H1 (cell line): Measurements from ENCODE around the gene SGK1. TPM values are rescaled to one million over a fixed set of nuclear protein-coding genes. Genes with fewer than 3 reads are reported as not detected.

Source experiments
- CTCF ChIA-PET: fragments of 300-600 bp; sonication (Branson Sonifier 250); formaldehyde crosslinking; loops from one replicate; lab custom pipeline; 2021; ENCODE audit not compliant: partially characterized antibody; lab: Charles Lee
- POLR2A ChIA-PET: fragments of 300-600 bp; sonication (Branson Sonifier 250); formaldehyde crosslinking; loops from one replicate; lab custom pipeline; 2021; ENCODE audit warnings: inconsistent platforms; ENCODE audit not compliant: partially characterized antibody; lab: Charles Lee
- DNase-seq, 2 experiments: peaks; one replicate each; pipeline versions ENCODE4 v3.0.0 to v3.0.0-alpha.2; 2010 to 2022; ENCODE audit warnings: low spot score in 2 of 2, low read depth in 1 of 2, mixed read lengths in 1 of 2
- FAIRE-seq: peaks from 2 replicates; lab custom pipeline; 2011; peaks lifted over from hg19 to GRCh38; lab: Jason Lieb, UNC
- H2AFZ ChIP-seq: 2 replicates; pipeline ENCODE4 v1.8.1; 2012; ENCODE audit warnings: low read length, inconsistent platforms
- H2AK5ac ChIP-seq: 2 replicates; pipeline ENCODE4 v1.6.1; 2013; ENCODE audit warnings: low read depth, low read length
- H2BK120ac ChIP-seq: replicated peaks from 2 replicates; pipeline ENCODE3; 2013; ENCODE audit warnings: low read depth, low read length, inconsistent platforms
- H2BK12ac ChIP-seq: 2 replicates; pipeline ENCODE4 v1.6.1; 2013; ENCODE audit warnings: low read depth, low read length
- H2BK15ac ChIP-seq: 2 replicates; pipeline ENCODE4 v1.6.1; 2013; ENCODE audit warnings: low read length
- H2BK20ac ChIP-seq: 2 replicates; pipeline ENCODE4 v1.6.1; 2013; ENCODE audit warnings: low read length
- H2BK5ac ChIP-seq: 2 replicates; pipeline ENCODE4 v1.6.1; 2013; ENCODE audit warnings: low read depth, low read length
- H3K14ac ChIP-seq: 2 replicates; pipeline ENCODE4 v1.6.1; 2013; ENCODE audit warnings: inconsistent platforms; ENCODE audit not compliant: insufficient read length
- H3K18ac ChIP-seq: 2 replicates; pipeline ENCODE4 v1.6.1; 2013; ENCODE audit warnings: low read length; ENCODE audit errors: extremely low read depth
- H3K23ac ChIP-seq: 2 replicates; pipeline ENCODE4 v1.6.1; 2013; ENCODE audit warnings: inconsistent platforms; ENCODE audit not compliant: insufficient read length
- H3K23me2 ChIP-seq: 2 replicates; pipeline ENCODE4 v1.6.1; 2013; ENCODE audit warnings: low read depth, low read length
- H3K27ac ChIP-seq: 2 replicates; pipeline ENCODE4 v1.6.1; 2011; ENCODE audit warnings: low read depth, low read length, inconsistent platforms
- H3K27me3 ChIP-seq, 4 experiments: replicated peaks in 1 of 4; 1 replicate in 1 of 4; 2 replicates in 3 of 4; pipeline versions ENCODE4 v1.6.1 to v1.8.1; 2011 to 2013; ENCODE audit warnings: low read length in 3 of 4, mild to moderate bottlenecking in 3 of 4, inconsistent platforms in 2 of 4, mixed read lengths in 2 of 4, moderate library complexity in 1 of 4; ENCODE audit not compliant: control insufficient read depth in 3 of 4, insufficient read depth in 3 of 4; ENCODE audit errors: extremely low read depth in 1 of 4
- H3K36me3 ChIP-seq, 4 experiments: 2 replicates each; pipeline versions ENCODE4 v1.6.1 to v1.8.1; 2011 to 2013; ENCODE audit warnings: mild to moderate bottlenecking in 4 of 4, low read length in 3 of 4, moderate library complexity in 2 of 4, control low read depth in 1 of 4, inconsistent platforms in 1 of 4; ENCODE audit not compliant: insufficient read depth in 4 of 4, control insufficient read depth in 2 of 4
- H3K4ac ChIP-seq: replicated peaks from 2 replicates; pipeline ENCODE3; 2013; ENCODE audit warnings: low read length, low read depth, mixed read lengths, inconsistent platforms; ENCODE audit not compliant: insufficient read length
- H3K4me1 ChIP-seq, 4 experiments: replicated peaks in 1 of 4; 1 replicate in 1 of 4; 2 replicates in 3 of 4; pipeline versions ENCODE4 v1.6.1 to v1.8.1; 2011 to 2013; ENCODE audit warnings: low read length in 3 of 4, inconsistent platforms in 2 of 4, mixed read lengths in 1 of 4; ENCODE audit not compliant: insufficient read depth in 4 of 4, control insufficient read depth in 3 of 4
- H3K4me2 ChIP-seq, 2 experiments: 2 replicates each; pipeline versions ENCODE4 v1.6.1 to v1.8.1; 2011 to 2013; ENCODE audit warnings: low read depth in 2 of 2, low read length in 2 of 2, control low read depth in 1 of 2, inconsistent platforms in 1 of 2, mild to moderate bottlenecking in 1 of 2; ENCODE audit not compliant: insufficient read depth in 1 of 2
- H3K4me3 ChIP-seq, 4 experiments: fragments of 200-600, 300-600 bp in 1 of 4; sonication (generic), shearing (Covaris generic), sonication (Bioruptor Twin) in 1 of 4; 2 replicates each; pipeline versions ENCODE4 v1.5.1 to v1.8.1; 2011 to 2016; ENCODE audit warnings: low read length in 4 of 4, low read depth in 3 of 4, control low read depth in 2 of 4, inconsistent platforms in 2 of 4, mild to moderate bottlenecking in 2 of 4, mixed read lengths in 1 of 4, moderate library complexity in 1 of 4; ENCODE audit not compliant: insufficient read depth in 2 of 4; ENCODE audit errors: extremely low read depth in 1 of 4
- H3K56ac ChIP-seq: replicated peaks from 2 replicates; pipeline ENCODE3; 2013; ENCODE audit warnings: low read depth, mild to moderate bottlenecking, mixed read lengths, low read length, inconsistent platforms; ENCODE audit not compliant: insufficient read length
- H3K79me1 ChIP-seq: 2 replicates; pipeline ENCODE4 v1.6.1; 2013; ENCODE audit warnings: low read depth, low read length, control low read depth
- H3K79me2 ChIP-seq, 2 experiments: 2 replicates each; pipeline versions ENCODE4 v1.6.1 to v1.8.1; 2012 to 2013; ENCODE audit warnings: low read length in 2 of 2, mild to moderate bottlenecking in 2 of 2, inconsistent platforms in 1 of 2; ENCODE audit not compliant: insufficient read depth in 2 of 2, control insufficient read depth in 1 of 2
- H3K9ac ChIP-seq, 4 experiments: replicated peaks in 1 of 4; 1 replicate in 1 of 4; 2 replicates in 3 of 4; pipeline versions ENCODE4 v1.6.1 to v1.8.1; 2011 to 2013; ENCODE audit warnings: low read depth in 3 of 4, low read length in 3 of 4, control low read depth in 2 of 4, mild to moderate bottlenecking in 2 of 4, moderate library complexity in 2 of 4, inconsistent platforms in 1 of 4; ENCODE audit errors: extremely low read depth in 1 of 4
- H3K9me3 ChIP-seq, 2 experiments: 2 replicates each; pipeline versions ENCODE4 v1.6.1 to v1.8.1; 2012 to 2013; ENCODE audit warnings: mild to moderate bottlenecking in 2 of 2, moderate library complexity in 2 of 2, control low read depth in 1 of 2, inconsistent platforms in 1 of 2, low read depth in 1 of 2, low read length in 1 of 2, mixed read lengths in 1 of 2; ENCODE audit not compliant: insufficient read depth in 2 of 2
- H4K20me1 ChIP-seq, 2 experiments: replicated peaks in 1 of 2; 2 replicates each; pipeline versions ENCODE3 to v1.8.1; 2011 to 2013; ENCODE audit warnings: inconsistent platforms in 2 of 2, low read length in 2 of 2, mild to moderate bottlenecking in 1 of 2; ENCODE audit not compliant: insufficient read depth in 2 of 2, control insufficient read depth in 1 of 2
- H4K5ac ChIP-seq: 2 replicates; pipeline ENCODE4 v1.6.1; 2013; ENCODE audit warnings: low read length, low read depth, mixed read lengths, inconsistent platforms; ENCODE audit not compliant: insufficient read length
- H4K8ac ChIP-seq: 2 replicates; pipeline ENCODE4 v1.8.0; 2013; ENCODE audit warnings: mild to moderate bottlenecking, moderate library complexity, low read length, inconsistent platforms; ENCODE audit not compliant: insufficient read depth; ENCODE audit errors: extremely low read depth
- H4K91ac ChIP-seq: replicated peaks from 2 replicates; pipeline ENCODE3; 2013; ENCODE audit warnings: low read length, mixed read lengths, inconsistent platforms; ENCODE audit not compliant: insufficient read length
- WGBS, 2 experiments: shearing (Covaris generic) in 1 of 2; methylation state at CpG; one replicate each; pipeline versions ENCODE4 v1.1.6 to v1.1.7; 2013 to 2015; ENCODE audit warnings: low lambda C conversion rate in 2 of 2, mixed read lengths in 2 of 2, inconsistent platforms in 1 of 2, low coverage in 1 of 2, missing lambda C conversion rate in 1 of 2; ENCODE audit not compliant: insufficient replicate concordance in 2 of 2, insufficient coverage in 1 of 2, insufficient read length in 1 of 2; ENCODE audit errors: extremely low coverage in 1 of 2, missing lambda C conversion rate in 1 of 2; 5-methylcytosine and 5-hydroxymethylcytosine counted together
- polyA plus RNA-seq, 7 experiments: library from polyadenylated mRNA; depleted of rRNA in 3 of 7; stranded (reverse) in 5 of 7; unstranded in 2 of 7; fragments of >200 nt in 5 of 7; fragments of 200-250 nt in 2 of 7; gene quantifications; 1 replicate in 5 of 7; 2 replicates in 1 of 7; 4 replicates in 1 of 7; pipeline versions ENCODE4 v1.2.1 to v1.2.3, GENCODE V29; 2011 to 2013; ENCODE audit warnings: missing spikeins in 2 of 7, mixed read lengths in 2 of 7
- total RNA-seq: library from RNA; stranded (reverse); fragmentation: NEBNext Ultra II Directional; extraction: Animal tissue kit (Norgen Biotek cat#: 25700); gene quantifications from 2 replicates; pipeline ENCODE4 v1.2.1, GENCODE V29; 2021

SGK1 gene
- total and polyA plus RNA-seq, 2 of the 8 experiments (the other 6 are each of a cell fraction or from before 2014, with no cell fraction given): 14.5 to 18.4 TPM

- POLR2A ChIA-PET: interaction anchor here (1.3 to 1.6 kb wide), 2 partner anchors 11 to 93 kb away, joined by 4 read pairs; no protein-coding TSS in a partner anchor
- H3K9ac ChIP-seq: no peak overlapping the region
- H3K79me1 ChIP-seq: no peaks in the 10 kb centered on the region
- no peak overlapping the region for H2AFZ ChIP-seq
- no peak overlapping the region for H3K4ac ChIP-seq
- no peak overlapping the region for H4K91ac ChIP-seq
- no peak overlapping the region for H3K18ac ChIP-seq
- H3K27me3 ChIP-seq: no peaks in the 10 kb centered on the region
- no peak overlapping the region for H2AK5ac ChIP-seq
- H2BK5ac ChIP-seq: no peak overlapping the region
- no peaks in the 10 kb centered on the region for H4K20me1 ChIP-seq
- H2BK12ac ChIP-seq: no peak overlapping the region
- H3K36me3 ChIP-seq: no peaks in the 10 kb centered on the region
- H2BK15ac ChIP-seq: no peak overlapping the region
- no peak overlapping the region for H3K4me2 ChIP-seq
- H3K4me1 ChIP-seq: peaks cover 0 to 6% (median 0%) of the 10 kb centered on the region in 4 experiments; a peak in 2 of 7 replicates
- no peaks in the 10 kb centered on the region for H3K9me3 ChIP-seq
- H2BK120ac ChIP-seq: no peak overlapping the region
- H3K23me2 ChIP-seq: no peaks in the 10 kb centered on the region
- H3K14ac ChIP-seq: no peak overlapping the region
- 83% methylated on average over 2 of the region's 2 CpGs; no CpG with 5 or more reads in 1 of the 2 experiments for WGBS, 2 experiments
- H2BK20ac ChIP-seq: no peak overlapping the region
- no peak overlapping the region for H4K5ac ChIP-seq
- H3K4me3 ChIP-seq: no peak overlapping the region
- FAIRE-seq (no peak), DNase-seq (no peak)
- no peak overlapping the region for H3K56ac ChIP-seq
- H4K8ac ChIP-seq: no peak overlapping the region
- no peak overlapping the region for H3K23ac ChIP-seq
- no peak overlapping the region for H3K27ac ChIP-seq
- H3K79me2 ChIP-seq: no peaks in the 10 kb centered on the region
- CTCF ChIA-PET: interaction anchor here (1.1 to 1.2 kb wide), 3 partner anchors 12 to 17 kb away, joined by 3 to 4 read pairs (median 3); no protein-coding TSS in a partner anchor
These were observed 51.1 kb downstream of the SGK1 start for GRCh38 chr6:134266776-134267175.
